NCI-H1417 treated with DMSO at 0.1 percent for 48 hours (cell line): ENCODE data around the gene MYCN.
"Not testable (repeated sequence)": the region's sequence is repeated elsewhere in the genome, so short reads cannot be mapped to it uniquely, and the experiment has no call there.

ENCODE experiments used
- DNase-seq: peaks from one replicate; lab custom pipeline; 2025; lab: John Stamatoyannopoulos, UW

MYCN gene

DNA sequence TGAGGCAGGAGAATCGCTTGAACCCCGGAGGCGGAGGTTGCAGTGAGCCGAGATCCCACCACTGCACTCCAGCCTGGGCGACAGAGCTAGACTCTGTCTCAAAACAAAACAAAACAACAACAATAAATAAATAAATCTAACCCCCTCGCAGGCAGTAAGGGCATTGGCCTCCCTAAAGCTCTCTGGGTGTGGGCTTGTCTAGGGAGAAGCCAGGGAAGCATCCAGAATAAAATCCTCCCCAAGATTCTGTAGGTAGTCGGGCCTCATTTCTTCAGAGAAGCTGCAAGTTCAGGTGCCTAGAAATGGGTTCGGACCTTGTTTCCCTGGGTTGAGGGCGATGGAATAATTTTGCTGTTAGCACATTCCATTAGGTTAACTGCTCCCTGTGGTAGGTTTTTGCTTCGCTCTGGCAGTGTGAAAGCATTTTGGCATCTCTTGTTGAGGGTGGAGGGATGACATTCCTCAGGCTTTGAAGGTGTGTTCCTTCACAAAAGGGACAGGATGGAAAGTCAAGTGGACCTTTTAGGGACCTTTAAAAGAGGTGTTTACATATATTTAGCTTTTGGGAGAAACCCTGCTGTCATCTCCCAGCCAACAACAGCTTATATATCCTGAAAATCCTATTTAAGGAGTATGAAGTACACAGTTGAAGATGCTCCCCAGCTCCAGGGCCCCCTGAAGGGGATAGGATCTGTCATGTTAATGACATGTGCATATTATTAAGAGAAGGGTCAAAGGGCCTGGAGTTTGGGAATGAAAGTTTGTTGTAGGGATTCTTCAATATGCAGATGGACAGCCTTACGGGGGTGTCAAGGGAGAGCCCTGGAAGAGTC, 17.7 kb downstream of the MYCN start:
- DNase-seq = no peak

DNA sequence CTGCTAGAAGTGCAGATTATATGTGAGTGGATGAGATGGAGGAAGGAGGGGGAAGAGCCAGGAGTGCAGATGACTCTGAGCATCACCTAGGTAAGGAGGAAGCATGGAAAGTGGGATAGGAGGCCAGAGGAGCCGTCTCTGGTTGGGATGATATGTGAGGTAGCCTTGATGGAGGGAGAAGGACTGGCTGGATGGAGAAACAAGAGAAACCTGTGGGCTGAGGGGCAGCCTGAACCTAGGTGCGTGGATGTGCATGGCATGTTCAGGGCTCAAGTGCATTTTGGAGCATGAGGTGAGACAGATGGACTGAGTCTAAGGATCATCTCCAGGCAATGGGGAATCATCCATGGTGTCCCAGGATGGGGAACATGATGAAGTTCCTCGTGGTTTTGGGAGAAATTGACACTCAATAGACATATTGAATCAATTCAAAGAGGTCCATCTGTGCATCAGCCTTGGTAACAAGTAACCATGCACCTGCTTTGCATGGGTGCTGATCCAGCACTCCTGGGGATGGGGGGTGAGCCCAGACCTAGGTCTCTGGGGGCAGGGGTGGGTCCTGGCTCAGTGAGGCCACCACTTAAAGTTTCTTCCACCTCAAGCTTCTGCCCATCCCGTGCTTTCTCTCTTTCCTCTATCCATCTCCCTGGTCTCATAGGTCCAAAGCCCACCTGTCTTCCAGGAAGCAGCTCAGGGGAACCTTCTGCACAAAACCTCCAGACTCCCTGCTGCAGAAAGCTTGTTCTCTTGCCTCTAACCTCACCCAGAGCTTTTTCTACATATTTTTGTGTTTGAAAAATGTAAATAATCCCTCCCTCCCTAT, 19.2 kb downstream of the MYCN start:
- DNase-seq = no peak

DNA sequence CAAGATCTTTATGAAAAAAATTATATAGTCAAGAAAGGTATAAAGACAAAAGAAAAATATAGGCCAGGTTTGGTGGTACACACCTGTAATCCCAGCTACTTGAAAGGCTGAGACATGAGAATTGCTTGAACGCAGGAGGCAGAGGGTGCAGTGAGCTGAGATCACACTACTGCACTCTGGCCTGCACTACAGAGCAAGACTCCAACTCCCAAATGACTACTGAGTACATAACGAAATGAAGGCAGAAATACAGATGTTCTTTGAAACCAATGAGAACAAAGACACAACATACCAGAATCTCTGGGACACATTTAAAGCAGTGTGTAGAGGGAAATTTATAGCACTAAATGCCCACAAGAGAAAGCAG, 19.8 kb downstream of the MYCN start:
- DNase-seq = not testable (repeated sequence)

DNA sequence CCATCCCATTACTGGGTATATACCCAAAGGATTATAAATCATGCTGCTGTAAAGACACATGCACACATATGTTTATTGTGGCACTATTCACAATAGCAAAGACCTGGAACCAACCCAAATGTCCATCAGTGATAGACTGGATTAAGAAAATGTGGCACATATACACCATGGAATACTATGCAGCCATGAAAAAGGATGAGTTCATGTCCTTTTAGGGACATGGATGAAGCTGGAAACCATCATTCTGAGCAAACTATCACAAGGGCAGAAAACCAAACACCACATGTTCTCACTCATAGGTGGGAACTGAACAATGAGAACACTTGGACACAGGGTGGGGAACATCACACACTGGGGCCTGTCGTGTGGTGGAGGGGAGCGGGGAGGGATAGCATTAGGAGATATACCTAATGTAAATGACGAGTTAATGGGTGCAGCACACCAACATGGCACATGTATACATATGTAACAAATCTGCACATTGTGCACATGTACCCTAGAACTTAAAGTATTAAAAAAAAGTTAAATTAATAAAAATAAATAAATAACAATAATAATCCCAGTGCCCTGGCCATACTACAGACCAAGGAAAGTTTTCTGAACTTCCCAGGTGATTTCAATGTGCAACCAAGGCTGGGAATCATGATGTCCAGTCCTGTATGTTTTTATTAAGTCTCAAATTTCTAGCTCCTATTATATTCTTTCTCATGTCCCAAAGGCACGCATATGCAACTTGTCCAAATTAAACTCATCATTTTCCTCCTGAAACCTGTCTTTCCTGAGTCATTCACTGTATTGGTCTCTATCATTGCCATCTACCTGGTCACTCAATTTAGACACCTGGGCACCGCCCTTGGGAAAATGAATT, 23.0 kb downstream of the MYCN start:
- DNase-seq = not testable (repeated sequence)

DNA sequence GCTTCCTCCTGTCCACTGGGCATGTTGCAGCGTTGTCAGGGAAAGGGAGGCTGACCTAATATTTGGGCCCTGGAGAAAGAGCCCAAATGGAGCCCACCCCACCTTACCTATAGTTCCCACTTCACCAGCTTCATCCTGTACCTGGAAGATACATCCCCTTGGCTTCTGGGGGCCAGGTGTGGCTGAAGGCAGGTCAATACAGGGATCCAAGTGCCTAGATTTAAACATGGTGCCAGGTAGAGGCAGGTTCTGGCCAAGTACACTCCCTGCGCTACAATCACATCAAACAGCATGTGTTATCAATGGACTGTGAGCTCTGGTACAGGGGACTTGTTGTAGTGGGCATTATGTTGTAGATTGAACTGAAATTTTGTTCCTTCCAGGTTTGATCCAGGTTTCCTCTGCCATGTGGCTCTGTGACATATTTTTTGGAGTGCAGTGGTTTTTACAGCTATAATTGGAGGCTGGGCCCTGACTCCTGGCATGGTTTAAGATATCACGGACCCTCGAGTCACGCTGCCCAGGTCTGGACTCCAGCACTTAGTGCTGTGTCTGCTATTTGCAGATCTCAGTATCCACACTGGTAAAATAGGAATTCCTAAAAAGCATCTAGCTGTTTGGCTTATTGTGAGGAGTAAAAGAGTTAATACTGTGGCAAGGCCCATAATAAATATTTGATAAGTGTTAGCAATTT, 23.8 kb downstream of the MYCN start:
- DNase-seq = no peak

DNA sequence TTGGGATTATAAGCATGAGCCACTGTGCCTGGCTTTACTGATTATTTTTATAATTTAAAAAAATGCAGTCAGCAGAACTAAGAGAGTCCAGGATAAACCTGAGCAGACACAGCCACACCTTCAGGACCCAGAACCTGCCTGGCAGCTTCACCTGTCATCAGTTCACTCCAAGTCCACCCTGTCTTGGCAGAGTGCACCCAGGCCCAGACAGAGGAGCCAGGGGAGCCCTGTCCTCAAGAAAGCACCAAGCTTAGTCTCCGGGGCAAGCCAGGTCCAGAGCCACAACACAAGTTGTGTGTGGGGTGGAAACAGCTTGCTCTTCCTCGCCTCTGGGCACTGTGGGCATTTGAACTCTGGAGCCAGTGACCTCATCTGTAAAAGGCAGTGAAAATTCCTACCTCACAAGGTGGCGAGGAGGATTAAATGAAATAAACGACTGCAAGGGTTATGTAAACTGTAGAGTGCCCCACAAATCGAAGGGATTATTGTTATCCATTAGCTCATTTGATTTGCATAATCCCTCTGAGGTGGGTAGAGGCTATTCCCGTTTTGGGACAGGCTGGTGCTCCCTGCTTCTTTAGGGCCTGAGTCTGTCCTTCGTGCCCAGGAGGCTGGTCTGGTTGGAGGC, 24.7 kb downstream of the MYCN start:
- DNase-seq = no peak

DNA sequence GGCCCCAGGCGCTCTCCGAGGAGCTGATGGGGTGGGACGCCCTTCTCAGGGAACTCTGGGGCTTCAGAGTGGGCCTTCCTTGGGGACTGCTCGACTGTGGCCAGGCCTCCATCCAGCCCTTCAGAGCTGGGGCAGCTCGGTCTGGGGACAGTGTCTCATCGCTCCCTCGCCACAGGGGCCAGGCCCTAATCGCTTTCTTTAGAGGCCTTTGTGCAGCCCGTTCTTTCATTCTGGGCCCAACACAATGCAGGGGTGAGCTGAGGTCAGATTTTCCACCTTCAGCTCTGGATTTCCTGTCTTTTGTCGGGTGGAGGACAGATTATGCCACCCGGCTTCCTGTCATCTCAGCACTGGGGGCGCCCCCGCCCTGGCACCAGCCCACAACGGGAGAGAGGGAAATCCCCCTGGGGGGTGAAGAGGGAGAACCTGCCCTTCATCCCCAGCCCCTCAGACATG, 25.2 kb downstream of the MYCN start:
- no peak for DNase-seq

DNA sequence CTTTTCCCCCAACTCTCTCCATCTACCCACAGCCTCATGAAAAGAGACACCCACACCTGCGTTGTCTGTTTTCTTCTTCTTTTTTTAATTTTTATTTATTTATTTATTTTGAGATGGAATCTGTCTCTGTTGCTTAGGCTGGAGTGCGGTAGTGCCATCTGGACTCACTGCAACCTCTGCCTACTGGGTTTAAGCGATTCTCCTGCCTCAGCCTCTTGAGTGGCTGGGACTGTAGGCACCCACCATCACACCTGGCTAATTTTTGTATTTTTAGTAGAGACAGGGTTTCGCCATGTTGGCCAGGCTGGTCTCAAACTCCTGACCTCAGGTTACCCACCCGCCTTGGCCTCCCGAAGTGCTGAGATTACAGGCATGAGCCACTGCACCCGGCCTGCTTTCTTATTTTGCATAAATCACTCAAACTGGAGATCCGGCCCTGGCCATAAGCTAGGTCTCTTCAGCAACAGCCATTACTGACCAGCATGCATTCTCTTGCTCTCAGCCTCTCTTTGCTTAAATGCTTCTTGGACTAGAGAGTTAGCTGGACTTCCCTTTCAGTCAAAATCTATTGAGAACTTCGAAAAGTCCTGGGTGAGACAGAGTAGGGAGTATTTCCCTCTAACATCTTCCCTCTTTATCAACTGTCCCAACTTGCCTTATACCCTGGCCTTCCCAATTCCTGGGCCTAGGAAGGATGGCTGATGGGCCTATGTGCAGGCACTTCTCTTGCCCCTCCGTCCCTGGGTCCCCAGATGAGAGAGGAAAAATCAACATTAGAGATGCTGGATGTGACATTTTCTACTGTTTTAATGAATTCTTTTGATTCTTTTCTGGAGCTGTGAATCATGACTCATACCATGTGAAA, 27.3 kb downstream of the MYCN start:
- no peak for DNase-seq

DNA sequence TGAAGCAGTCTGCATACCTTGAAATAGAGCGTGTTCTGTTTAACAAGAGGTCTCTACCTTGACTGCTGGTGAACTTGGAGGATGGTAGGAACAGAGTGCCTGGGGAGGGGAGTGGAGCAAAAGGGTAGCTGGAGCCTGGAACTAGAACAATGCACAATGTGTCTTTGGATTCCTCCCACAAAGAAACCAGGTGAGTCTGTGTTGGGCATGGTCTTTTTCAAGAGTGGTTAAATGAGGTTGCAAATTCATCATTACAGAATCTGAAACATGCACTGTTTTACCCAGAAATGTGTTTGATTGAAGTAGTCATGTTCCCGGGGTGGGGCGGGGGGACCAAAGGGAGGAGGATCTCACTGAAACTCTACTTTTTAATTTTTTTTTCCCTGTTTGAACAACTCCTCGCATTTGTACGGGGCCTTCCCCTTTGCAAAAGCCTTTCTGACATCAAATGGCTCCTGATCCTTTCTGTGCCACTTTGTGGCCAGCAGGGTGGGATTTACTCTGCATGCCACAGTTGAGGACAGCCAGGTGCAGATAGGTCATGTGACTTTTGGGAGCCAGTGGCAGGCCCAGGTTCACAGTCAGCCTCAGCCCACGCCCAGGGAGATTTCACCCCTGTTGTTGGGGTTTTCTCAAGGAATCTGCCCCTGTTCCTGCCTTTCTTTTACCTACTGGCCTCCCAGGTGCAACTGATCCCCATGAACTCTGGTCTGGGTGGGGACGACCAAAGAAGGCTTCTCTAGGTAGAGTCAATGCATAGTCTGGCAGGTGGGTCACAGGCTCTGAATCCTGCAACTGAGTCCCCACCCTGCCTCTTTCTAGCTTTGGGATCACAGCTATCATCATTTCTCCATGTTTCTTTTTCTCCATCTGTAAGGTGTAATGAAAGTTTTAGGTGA, 28.2 kb downstream of the MYCN start:
- no peak for DNase-seq

DNA sequence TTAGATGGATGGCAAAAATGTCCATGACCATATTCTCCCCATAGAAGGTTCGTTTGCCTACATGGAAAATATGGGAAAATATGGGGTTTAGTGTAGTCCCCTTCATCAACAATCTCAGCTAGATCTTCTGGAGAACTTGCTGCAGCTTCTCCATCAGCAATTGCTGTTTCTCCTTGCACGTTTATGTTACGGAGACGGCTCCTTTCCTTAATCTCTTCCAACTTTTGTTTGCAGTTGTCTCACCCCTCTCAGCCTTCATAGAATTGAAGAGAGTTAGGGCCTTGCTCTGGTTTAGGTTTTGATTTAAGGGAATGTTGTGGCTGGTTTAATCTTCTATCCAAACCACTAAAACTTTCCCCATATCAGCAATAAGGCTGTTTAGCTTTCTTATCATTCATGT, 28.9 kb downstream of the MYCN start:
- no peak for DNase-seq

DNA sequence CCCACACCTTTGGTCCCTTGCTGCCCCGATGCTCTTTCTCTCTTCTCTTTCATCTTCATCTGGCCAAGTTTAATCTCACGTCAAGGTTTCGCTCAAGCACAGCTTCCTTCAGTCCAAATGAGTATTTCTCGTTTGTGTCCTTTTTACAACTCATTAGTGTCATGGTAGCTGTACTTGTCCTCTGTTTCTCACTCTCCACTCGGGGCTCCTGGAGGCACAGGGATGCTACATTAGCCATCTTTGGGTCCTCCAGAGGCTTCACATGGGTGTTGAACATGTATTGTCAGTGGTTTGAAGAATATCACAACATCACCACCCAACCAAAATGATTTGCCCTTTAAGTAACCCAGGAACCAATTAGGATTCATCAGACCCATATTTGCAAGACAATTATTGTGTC, 30.4 kb downstream of the MYCN start:
- DNase-seq = no peak

DNA sequence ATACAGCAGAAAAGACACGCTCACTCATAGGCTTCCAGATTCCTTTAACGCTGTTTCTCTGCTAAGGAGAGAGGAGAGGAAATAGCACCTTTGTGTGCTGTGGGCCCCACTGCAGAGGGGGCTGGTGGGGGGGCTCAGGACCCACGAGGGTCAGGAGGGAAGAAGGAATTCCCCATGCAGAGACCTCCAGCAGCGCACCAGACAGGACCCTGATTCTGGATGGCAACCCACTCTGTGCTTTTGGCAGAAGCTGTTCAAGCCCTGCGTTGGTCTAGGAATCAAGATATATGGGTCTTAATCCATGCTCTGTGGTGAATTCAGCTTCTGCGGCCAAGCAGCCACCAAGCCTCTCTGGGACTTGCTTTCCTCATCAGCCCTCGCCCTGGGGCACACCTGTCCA, 31.0 kb downstream of the MYCN start:
- no peak for DNase-seq

DNA sequence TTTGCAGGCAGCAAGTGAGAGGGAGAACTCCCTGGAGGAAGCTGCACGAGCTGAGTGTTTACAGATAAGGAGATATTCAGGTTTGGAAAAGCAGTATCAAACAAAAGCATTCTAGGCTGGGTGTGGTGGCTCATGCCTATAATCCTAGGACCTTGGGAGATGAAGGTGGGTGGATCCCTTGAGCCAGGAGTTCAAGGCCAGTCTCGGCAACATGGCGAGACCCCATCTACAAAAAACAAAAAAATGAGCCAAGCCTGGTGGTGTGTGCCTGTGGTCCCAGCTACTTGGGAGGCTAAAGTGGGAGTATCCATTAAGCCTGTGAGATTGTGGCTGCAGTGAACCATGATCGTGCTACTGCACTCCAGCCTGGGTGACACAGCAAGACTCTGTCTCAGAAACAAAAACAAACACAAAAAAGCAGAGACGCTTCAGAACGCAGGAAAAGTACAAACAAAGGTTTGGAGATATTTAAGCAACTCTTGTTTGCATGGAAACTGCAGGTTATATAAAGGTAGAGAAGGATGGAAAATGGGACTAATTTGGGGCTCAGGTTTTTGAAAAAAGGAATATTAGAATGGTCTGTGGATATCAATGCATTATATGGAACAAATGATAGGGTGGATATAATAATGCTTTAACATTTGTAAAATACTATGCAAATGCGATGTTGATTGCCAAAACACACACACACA, 31.6 kb downstream of the MYCN start:
- no peak for DNase-seq

DNA sequence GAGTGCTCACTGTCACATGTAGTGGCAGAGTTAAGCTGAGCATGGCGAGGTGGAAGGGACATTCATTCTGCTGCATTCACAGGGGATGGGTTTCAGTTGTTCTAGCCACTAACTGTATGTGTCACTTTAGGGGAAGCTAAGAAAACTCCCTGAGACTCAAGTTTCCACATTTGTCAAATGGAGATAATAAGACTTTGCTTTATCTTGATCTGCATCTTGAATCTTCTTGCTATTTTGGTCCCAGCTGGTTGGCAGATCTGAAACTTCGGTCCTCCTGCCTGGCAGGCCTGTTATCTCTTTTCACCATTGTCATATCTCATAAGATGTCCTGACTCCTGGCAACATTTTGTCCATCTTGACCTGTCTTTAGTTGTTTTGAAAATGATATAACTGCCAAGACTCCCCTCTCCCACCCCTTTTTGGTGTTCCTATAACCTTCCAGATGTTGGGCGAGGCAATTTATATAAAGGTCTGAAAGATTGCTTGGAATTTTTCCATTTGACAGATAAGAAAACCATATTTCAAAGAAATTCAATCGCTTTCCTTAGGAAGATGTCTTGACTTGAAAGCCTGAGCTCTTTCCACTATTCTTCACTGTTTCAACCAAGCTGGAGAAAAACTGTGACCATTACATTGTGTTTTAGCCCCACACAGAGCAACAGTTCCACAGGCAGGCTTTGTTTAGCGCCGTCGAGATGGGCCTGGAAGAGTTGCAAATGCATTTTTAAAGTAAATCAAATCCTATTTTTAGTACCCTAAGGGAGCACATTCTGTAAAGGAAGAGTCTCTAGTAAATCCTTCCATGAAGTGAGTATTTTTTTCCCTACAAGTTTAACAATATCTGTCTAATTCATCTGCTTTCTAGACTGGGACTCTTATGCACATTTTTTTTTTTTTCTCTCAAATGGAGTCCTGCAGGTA, 33.4 kb downstream of the MYCN start:
- no peak for DNase-seq

DNA sequence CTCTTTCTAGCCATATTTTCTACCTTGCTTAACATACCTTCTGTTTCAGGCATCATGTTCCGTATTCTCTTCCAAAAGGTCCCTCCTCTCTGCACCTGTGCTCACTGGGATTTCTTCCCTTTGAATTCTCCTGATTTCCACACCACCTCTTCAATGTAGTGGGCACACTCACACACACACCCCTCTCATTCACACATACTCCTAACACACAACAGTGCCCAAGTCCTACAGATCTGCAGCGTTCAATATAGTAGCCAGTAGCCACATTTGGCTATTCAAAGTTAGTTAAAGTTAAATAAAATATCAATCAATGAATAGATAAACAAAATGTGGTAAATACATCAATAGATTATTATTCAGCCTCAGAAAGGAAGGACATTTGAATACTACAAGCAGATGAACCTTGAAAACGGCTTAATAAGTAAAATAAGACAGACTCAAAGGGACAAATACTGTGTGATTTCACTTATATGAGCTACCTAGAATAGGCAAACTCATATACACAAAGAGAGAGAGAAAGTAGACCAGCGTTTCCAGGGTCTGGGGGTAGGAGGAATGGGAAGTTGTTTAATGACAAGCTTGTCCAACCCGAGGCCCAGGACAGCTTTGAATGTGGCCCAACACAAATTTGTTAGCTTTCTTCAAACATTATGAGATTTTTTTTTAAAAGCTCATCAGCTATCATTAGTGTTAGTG, 34.4 kb downstream of the MYCN start:
- no peak for DNase-seq

DNA sequence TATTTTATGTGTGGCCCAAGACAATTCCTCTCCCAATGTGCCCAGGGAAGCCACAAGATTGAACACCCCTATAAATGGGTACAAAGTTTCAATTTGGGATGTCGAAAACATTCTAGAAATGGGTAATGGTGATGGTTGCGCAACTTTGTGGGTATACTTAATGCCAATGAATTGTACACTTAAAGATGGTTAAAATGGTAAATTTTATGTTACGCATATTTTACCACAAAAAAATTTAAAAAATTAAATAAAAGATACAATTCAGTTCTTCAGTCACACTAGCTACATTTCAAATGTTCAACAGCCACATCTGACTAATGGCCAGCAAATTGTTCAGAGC, 34.9 kb downstream of the MYCN start:
- DNase-seq = no peak

DNA sequence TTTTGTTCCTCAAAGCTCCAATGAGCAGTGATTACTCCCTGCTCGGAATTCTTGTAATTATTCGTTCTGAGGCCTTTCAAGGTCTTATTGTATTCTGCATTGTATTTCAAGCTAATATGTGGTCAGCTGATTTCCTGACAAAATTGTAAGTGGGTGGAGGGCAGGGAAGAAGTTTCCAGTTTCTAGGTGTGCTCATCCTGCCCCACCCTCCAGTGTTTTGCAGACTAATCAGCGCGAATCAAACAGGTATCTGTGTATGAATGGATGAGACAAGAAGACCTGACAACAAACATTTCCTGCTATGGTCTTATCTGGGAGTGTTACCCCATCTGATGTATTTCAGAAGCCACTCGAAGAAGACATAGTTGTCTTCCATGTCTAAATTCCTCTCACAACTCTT, 35.3 kb downstream of the MYCN start:
- no peak for DNase-seq
